Lung (tissue), 12 donors: ENCODE data around the gene CRYBG1. TPM values are rescaled to one million over a fixed set of nuclear protein-coding genes. Genes with fewer than 3 reads are reported as not detected.

Source experiments
- ATAC-seq: fragments of 200-7000 bp; cut with Tn5 transposase; one replicate; pipeline ENCODE4 v1.9.1; 2020; ENCODE audit warnings: moderate number of reproducible peaks; ENCODE audit not compliant: insufficient read depth, low FRiP score
- DNase-seq, 3 donors: peaks; one replicate each; pipeline ENCODE4 v3.0.0-alpha.2; 2013 to 2017
- H3K27ac ChIP-seq, 2 donors: one replicate each; pipeline ENCODE4 v1.5.1; 2013; ENCODE audit warnings: mild to moderate bottlenecking in 2 of 2, moderate library complexity in 2 of 2, control low read depth in 1 of 2, inconsistent platforms in 1 of 2, low read depth in 1 of 2, low read length in 1 of 2
- H3K27me3 ChIP-seq, 3 donors: one replicate each; pipeline ENCODE4 v1.5.1; 2013; ENCODE audit warnings: low read length in 2 of 3; ENCODE audit not compliant: control insufficient read depth in 3 of 3, insufficient read depth in 3 of 3
- H3K36me3 ChIP-seq, 4 donors: one replicate each; pipeline ENCODE4 v1.5.1; 2013; ENCODE audit warnings: low read length in 4 of 4, mild to moderate bottlenecking in 1 of 4, moderate library complexity in 1 of 4; ENCODE audit not compliant: control insufficient read depth in 4 of 4, insufficient read depth in 4 of 4
- H3K4me1 ChIP-seq, 5 donors: one replicate each; pipeline ENCODE4 v1.5.1; 2013; ENCODE audit warnings: low read length in 5 of 5, mild to moderate bottlenecking in 2 of 5, moderate library complexity in 1 of 5; ENCODE audit not compliant: control insufficient read depth in 5 of 5, insufficient read depth in 5 of 5
- H3K4me3 ChIP-seq: one replicate; pipeline ENCODE4 v1.5.1; 2013; ENCODE audit warnings: mild to moderate bottlenecking, control low read depth, moderate library complexity
- H3K9ac ChIP-seq, 2 donors: one replicate each; pipeline ENCODE4 v1.5.1; 2013; ENCODE audit warnings: low read length in 2 of 2, control low read depth in 1 of 2; ENCODE audit not compliant: insufficient read depth in 1 of 2
- H3K9me3 ChIP-seq, 4 donors: one replicate each; pipeline ENCODE4 v1.5.1; 2013; ENCODE audit warnings: low read length in 3 of 4, mild to moderate bottlenecking in 1 of 4, moderate library complexity in 1 of 4; ENCODE audit not compliant: control insufficient read depth in 4 of 4, insufficient read depth in 3 of 4
- CTCF ChIP-seq: IDR thresholded peaks from 2 replicates; pipeline ENCODE4 v1.5.1; 2012; ENCODE audit warnings: mild to moderate bottlenecking; ENCODE audit errors: control extremely low read depth, extremely low read depth
- WGBS, 2 donors: extraction: QIAGEN DNeasy Blood & Tissue Kit; methylation state at CpG; one replicate each; pipeline ENCODE4 v1.1.7; 2013; 5-methylcytosine and 5-hydroxymethylcytosine counted together
- polyA plus RNA-seq, 2 donors: library from polyadenylated mRNA; stranded (reverse); fragments of 200-250 nt; gene quantifications; one replicate each; pipeline ENCODE4 v1.2.1, GENCODE V29; 2013
- total RNA-seq, 2 donors: library from RNA; depleted of rRNA in 1 of 2; stranded (reverse); fragments of >200 nt in 1 of 2; gene quantifications; one replicate each; pipeline ENCODE4 v1.2.1, GENCODE V29; 2014 to 2021
- donor health status: control.
- donor health status: control.
- donor health status: Bipolar disorder and iron deficiency.
- donor health status: healthy.
- donor health status: DM: yes; HTN: yes; CAD: no.

CRYBG1 gene
- total and polyA plus RNA-seq, 4 donors, result 5.7 to 28.0 (median 12.6) TPM

DNA sequence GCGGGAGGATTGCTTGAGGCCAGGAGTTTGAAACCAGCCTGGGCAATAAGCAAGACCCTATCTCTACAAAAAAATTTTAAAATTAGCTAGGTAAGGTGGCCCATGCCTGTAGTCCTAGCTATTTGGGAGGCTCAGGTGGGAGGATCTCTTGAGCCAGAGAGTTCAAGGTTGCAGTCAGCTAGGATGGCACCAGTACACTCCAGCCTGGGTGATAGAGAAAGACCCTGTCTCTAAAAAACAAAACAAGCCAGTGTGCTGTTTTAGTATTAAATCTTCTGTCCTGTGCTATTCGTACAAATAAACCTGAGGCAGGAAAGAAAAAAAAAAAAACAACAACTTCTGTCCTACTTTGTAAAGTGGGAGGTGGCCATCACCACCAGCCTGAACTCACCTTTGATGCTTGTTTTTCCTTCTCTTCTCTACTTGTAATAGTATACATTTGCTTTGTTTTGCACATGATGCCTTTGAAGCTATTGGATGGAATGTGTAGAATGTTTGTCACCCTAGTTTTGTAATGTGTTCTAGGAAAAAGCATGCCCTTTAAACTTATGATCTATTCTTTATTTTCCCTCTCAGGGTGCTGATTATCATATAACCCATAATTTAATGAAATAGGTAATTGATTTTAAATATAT, 102.5 kb downstream of the CRYBG1 start:
- ATAC-seq (no peak), DNase-seq (no peak)
- no peak for TF ChIP-seq CTCF
- WGBS, 2 donors, result 91 to 93% methylated on average over 2 of the region's 2 CpGs
- H3K27me3 ChIP-seq, result peaks cover 0 to 3% (median 0%) of the 10 kb centered on the region in 3 donors
- H3K4me3 ChIP-seq, result no peak overlapping the region
- H3K4me1 ChIP-seq, result no peaks in the 10 kb centered on the region
- no peaks in the 10 kb centered on the region for H3K9me3 ChIP-seq
- no peak overlapping the region for H3K9ac ChIP-seq
- no peak overlapping the region for H3K27ac ChIP-seq
- H3K36me3 ChIP-seq, result no peaks in the 10 kb centered on the region

- Histone ChIP-seq H3K9me3 (no peaks in the 10 kb centered on the region), H3K9ac (no peak overlapping the region), H3K27ac (no peak overlapping the region), H3K4me3 (no peak overlapping the region), H3K36me3 (no peaks in the 10 kb centered on the region), H3K4me1 (no peaks in the 10 kb centered on the region), H3K27me3 (no peaks in the 10 kb centered on the region)
- ATAC-seq (no peak), DNase-seq (no peak)
- WGBS, 2 donors, result 72 to 86% methylated on average over 2 of the region's 2 CpGs
- no peak for TF ChIP-seq CTCF
Measured at GRCh38 chr6:106466211-106466610, 105.7 kb downstream of the CRYBG1 start.

DNA sequence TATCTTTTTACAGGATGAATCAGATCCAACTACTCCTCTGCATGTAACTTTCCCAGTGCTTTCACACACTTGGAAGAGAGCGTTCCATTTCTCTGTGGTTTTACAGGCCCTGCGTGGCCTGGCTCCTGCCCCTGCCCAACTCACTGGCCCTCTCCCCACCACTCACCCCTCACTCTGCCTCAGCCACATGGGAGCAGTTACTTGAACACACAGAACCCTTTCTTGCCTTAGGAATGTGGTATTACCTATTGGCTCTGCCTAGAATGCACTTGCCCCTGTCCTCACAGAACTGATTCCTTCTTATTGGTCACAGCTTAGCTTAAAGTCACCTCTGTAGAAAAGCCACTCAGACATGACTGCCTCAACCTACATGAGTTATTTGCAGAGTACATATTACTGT, 108.4 kb downstream of the CRYBG1 start:
- ATAC-seq, result no peak
- Histone ChIP-seq H3K27ac (no peak overlapping the region), H3K4me1 (no peaks in the 10 kb centered on the region), H3K27me3 (no peaks in the 10 kb centered on the region), H3K4me3 (no peak overlapping the region), H3K9me3 (no peaks in the 10 kb centered on the region), H3K9ac (no peak overlapping the region), H3K36me3 (no peaks in the 10 kb centered on the region)
- peak in 1 of 3 donors; percentile 9 for DNase-seq
- WGBS, 2 donors, result 90 to 94% methylated on average over 2 of the region's 2 CpGs
- TF ChIP-seq CTCF, result no peak

DNA sequence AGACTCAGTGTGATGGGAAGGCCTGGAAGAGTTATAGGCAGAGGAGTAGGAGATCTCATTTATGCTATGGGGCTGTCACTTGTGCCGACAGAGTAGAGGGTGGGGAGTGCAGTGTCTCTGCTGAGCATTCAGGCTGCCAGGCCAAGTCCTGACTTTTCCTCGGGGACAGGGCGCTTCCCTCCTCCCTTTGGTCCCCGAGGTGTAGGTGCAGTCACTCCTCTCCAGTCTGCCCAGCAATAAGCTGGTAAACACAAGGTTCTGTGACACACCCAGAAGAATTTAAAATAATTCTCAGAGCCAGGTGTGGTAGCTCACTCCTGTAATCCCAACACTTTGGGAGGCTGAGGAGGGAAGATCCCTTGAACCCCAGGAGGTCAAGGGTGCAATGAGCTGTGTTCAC, 109.4 kb downstream of the CRYBG1 start:
- no peak for ATAC-seq
- Histone ChIP-seq H3K36me3 (no peaks in the 10 kb centered on the region), H3K4me1 (no peaks in the 10 kb centered on the region), H3K27me3 (no peaks in the 10 kb centered on the region), H3K9ac (no peak overlapping the region), H3K27ac (no peak overlapping the region), H3K4me3 (no peak overlapping the region), H3K9me3 (no peaks in the 10 kb centered on the region)
- no peak for DNase-seq
- 76 to 84% methylated on average over 4 of the region's 4 CpGs for WGBS, 2 donors
- no peak for TF ChIP-seq CTCF
